Left hindlimb (tissue), 1 donor: ENCODE measurements around the gene PDCD2L.
"Not testable (repeated sequence)": the region's sequence is repeated elsewhere in the genome, so short reads cannot be mapped to it uniquely, and the experiment has no call there.

Experiments
- DNase-seq: peaks from one replicate; pipeline ENCODE4 v3.0.0-alpha.2; 2018

The PDCD2L gene

GRCh38 chr19:34375598-34375997, 28.6 kb upstream of the PDCD2L start:
- no peak for DNase-seq

DNA sequence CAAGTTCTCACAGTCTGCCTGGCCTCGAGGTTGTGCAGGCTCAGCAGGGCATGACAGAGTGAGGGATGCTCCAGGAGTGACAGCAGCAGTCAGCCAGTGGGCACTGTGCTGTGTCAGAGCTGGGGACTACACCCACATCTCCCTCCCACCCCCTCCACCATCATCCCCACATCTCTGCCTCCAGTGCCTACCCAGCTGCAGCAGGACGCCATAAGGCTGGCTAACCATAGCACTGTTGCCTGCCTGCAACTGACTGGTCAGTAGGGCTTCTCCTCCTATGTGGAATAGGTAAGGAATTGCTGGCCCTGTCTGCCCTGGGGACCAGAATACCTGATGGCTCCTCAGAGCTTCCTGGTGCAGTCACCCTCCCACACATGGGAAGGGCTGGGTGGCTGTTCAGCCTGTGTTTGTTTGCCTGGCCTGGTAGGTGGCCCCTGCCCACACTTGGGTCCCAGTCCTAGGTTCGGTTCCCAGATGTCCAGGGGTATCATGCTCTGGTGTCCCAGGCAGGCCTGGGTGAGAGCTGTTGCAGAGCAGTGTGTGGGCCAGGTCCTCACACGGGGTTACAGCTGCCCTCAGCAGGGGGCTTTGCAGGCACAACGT, 23.5 kb upstream of the PDCD2L start:
- no peak for DNase-seq

DNA sequence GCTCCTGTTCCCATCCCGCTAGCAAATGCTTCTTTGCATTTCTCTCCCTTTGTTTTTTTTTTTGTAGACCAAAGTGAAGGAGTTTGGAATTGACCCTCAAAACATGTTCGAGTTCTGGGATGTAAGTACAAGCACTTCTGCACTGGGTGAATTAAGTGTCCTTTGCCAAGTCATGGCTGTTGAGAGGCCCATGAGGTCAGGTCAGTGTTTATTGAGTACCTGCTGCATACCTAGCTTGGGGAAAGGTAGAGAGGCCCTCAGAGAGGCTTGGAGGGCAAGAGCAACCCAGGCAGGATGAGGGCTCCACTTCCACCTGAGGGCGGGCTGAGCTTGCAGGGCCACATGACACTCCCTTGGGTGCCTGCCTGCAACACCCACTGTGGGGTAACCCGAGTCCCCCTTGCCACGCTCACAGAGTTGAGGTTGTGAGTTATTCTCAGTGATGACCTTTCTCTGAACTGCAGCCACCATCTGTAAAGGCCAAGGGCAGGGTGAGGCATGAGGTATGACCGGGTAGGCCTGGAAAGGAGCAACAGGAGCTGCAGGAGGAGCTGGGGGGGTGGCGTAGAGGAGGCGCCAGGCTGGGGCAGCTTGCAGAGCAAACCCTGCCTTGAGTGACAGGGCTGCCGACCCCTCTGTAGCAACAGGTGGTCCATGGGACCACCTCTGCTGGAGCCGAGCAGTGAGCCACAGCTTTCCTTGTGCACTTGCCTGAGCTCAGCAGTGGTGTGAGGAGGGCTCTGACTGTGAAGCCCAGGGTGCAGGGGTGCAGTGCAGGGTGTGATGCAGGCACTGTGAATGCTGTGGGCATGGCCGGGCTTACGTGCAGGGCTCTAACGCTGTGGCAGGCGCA, 22.6 kb upstream of the PDCD2L start:
- no peak for DNase-seq

- no peak for DNase-seq
Observed at GRCh38 chr19:34382471-34382870, 21.7 kb upstream of the PDCD2L start.

DNA sequence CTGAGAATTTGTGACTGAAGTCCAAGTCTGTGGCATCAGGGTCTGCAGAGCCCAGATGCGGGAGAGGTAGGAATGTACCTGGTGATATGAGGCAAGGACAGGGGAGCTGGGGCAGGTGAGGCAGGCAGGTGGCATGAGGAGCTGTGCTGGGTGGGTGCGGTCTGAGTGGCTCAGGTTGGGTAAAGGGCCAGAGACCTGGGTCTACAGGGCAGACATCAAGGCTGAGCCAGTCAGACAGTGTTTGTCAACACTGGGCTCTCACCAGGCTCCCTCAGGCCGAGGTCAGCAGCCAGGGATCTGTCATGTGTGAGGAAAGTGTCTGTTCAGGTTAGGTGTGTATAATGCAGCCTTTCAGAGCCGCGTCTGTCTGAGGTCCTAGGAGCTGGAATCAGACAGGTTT, 20.6 kb upstream of the PDCD2L start:
- no peak for DNase-seq

DNA sequence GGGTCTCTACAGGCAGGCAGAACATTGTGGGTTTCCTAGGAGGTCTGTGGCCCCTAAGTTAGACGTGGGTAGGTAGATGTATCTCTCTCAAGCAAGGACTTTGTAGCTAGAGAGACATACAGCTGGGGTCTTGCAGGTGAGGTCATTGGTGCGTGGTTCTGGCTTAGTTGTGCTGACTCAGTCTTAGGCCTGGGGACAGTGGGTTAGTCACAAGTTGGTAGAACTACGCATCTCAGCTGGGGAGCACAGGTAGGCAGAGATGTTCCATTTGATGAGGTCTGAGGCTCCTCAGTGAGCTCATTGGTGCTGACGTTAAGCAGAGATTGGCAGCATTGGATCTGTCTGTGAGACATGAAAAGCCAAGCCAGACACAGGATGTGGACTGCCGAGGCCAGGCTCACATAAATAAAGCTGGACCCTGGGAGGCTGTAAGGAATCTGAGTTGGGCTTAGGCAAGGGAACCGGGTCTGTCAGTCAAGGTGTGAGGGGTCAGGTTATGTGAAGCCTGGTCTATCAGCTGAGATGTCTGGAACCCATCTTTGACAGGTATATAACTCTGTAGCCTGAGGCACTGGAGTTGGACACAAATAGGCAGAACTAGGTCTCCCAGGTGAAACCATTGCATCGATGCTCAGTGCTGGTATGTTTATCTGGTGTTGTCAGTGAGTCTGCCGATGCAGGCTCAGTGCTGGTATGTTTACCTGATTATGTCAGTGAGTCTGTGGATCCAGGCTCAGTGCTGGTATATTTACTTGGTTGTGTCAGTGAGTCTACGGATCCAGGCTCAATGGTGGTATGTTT, 17.4 kb upstream of the PDCD2L start:
- no peak for DNase-seq

GRCh38 chr19:34387446-34387810, 16.8 kb upstream of the PDCD2L start:
- no peak for DNase-seq

DNA sequence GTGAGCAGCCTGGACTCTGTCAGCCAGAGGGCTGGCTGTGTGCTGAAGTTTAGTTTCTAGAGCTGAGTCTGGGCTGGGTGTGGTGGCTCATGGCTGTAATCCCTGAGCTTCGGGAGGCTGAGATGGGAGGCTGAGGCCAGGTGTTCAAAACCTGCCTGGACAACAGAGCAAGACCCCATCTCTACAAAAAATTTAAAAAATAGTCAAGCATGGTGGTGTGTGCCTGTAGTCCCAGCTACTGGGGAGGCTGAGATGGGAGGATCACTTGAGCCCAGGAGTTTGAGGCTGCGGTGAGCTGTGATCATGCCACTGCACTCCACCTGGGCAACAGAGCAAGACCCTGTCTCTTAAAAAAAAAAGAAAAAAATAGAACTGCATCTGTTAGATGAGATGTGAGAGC, 15.5 kb upstream of the PDCD2L start:
- DNase-seq, result not testable (repeated sequence)

GRCh38 chr19:34391813-34392212, 12.4 kb upstream of the PDCD2L start:
- no peak for DNase-seq

DNA sequence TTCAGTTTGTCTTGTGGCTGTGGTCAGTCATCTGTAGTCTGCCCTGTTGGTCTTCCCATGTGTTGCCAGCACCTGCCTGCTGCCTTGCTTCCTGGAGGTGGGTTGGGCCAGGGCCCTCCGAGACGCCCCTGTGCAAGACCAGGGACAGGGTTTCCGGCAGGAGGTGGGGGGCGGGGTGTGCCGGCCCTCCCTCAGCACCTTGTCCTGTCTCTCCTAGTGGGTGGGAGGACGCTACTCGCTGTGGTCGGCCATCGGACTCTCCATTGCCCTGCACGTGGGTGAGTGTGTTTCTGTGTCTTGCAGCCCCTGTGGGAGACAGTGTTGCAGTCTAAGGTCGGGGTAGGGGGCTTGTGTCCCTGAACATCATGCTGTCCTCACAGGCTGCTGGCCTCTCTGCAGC, 11.2 kb upstream of the PDCD2L start:
- no peak for DNase-seq

GRCh38 chr19:34393629-34394028, 10.6 kb upstream of the PDCD2L start:
- peak; percentile 67 for DNase-seq

DNA sequence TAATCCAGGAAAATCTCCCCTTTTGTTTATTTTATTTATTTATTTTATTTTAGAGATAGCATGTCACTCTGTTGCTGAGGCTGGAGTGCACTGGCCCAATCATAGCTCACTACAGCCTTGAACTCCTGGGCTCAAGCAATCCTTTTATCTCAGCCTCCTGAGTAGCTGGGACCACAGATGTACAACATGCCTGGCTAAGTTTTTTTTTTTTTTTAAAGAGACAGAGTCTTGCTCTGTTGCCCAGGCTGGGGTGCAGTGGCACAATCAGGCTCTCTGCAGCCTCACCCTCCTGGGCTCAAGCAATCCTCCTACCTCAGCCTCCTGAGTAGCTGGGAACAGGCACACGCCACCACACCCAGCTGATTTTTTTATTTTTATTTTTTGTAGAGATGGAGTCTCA, 6.3 kb upstream of the PDCD2L start:
- no peak for DNase-seq

DNA sequence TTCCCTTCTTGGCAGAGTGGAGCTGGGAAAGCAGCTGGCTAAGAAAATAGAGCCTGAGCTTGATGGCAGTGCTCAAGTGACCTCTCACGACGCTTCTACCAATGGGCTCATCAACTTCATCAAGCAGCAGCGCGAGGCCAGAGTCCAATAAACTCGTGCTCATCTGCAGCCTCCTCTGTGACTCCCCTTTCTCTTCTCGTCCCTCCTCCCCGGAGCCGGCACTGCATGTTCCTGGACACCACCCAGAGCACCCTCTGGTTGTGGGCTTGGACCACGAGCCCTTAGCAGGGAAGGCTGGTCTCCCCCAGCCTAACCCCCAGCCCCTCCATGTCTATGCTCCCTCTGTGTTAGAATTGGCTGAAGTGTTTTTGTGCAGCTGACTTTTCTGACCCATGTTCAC, 4.3 kb upstream of the PDCD2L start:
- no peak for DNase-seq

DNA sequence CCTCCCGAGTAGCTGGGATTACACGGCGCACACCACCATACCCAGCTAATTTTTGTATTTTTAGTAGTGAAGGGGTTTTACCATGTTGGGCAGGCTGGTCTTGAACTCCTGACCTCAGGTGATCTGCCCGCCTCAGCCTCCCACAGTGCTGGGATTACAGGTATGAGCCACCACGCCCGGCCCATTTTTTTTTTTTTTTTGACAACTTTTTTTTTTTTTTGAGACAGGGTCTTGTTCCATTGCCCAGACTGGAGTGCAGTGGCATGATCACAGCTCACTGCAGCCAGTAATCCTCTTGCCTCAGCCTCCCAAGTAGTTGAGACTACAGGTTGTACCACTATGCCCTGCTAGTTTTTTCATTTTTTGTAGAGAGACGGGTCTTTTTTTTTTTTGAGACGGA, 3.4 kb upstream of the PDCD2L start:
- DNase-seq, result not testable (repeated sequence)

DNA sequence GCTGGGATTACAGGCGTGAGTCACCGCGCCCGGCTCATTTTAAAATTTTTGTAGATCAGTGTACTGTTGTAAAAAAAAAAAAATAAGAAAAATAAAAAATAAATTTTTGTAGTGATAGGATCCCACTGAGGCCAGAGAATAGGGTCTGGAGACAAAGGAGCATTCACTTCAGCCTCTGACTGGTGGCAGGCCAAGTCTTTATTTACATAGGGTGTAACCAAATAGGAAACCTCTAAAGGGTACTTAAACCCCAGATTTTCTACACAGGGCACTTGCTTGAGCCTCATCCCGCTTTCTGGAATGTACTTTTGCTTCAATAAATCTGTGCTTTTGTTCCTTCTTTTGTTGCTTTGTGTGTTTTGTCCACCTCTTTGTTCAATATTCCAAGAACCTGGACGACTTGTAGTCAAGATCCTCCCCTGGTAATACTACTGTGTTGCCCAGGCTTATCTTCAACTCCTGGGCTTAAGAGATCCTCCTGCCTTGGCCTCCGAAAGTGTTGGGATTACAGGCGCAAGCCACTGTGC, 2.1 kb upstream of the PDCD2L start:
- no peak for DNase-seq

DNA sequence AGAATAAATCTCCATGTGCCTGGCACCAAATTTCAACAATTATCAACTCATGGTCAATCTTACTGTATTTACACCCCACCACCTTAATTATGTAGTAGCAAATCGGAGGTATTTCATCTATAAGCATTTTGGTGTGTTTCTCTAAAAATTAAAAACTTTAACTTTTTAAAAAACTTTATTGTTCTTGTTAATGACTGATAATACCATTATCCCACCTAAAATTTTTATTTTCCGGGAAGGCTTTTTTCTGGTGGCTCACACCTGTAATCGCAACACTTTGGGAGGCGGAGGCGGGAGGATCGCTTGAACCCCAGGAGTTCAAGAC, 453 bp upstream of the PDCD2L start:
- DNase-seq, result no peak

- no peak for DNase-seq
Observed at GRCh38 chr19:34405892-34406660, 1.9 kb downstream of the PDCD2L start.

- DNase-seq, result no peak
Observed at GRCh38 chr19:34408411-34408810, 4.2 kb downstream of the PDCD2L start.

GRCh38 chr19:34409189-34410164, 5.3 kb downstream of the PDCD2L start:
- DNase-seq, result no peak

- DNase-seq, result no peak
Observed at GRCh38 chr19:34411216-34411615, 7.0 kb downstream of the PDCD2L start.

DNA sequence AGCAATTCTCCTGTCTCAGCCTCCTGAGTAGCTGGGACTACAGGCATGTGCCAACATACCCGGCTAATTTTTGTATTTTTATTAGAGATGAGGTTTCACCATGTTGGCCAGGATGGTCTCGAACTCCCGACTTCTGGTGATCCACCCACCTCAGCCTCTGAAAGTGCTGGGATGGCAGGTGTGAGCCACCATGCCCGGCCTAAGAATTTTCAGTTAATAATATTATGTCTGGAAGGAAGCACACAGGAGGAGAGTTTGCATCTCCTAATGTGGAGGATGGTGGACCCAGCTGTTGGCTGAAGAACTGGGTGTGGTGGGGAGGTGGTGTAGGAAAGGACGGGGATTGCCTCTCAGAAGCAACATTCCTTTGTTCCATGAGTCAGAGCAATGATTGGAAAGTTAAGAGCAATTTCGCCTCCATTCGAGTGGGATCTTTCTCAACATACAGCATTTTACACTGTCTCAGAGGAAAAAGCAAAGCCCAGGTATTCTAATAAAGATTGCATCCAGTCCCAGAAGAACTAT, 11.9 kb downstream of the PDCD2L start:
- no peak for DNase-seq
